HEK293 (cell line): Measurements from ENCODE around the gene GJD3.

Experiments
- BCL11A ChIP-seq: fragments of 450-650 bp; formaldehyde crosslinking; IDR thresholded peaks from 2 replicates; pipeline ENCODE4 v1.5.1; 2016; ENCODE audit warnings: low read depth, missing biosample characterization, missing genetic modification characterization
- BCL6B ChIP-seq: fragments of 450-650 bp; formaldehyde crosslinking; IDR thresholded peaks from 2 replicates; pipeline ENCODE4 v1.5.1; 2017; ENCODE audit warnings: missing biosample characterization, missing genetic modification characterization
- MEIS1 ChIP-seq: sonication (generic); formaldehyde crosslinking; IDR thresholded peaks from 2 replicates; pipeline ENCODE4 v1.8.1; 2022; ENCODE audit warnings: missing genetic modification reagents, mild to moderate bottlenecking, borderline replicate concordance
- PRDM10 ChIP-seq: fragments of 450-650 bp; formaldehyde crosslinking; IDR thresholded peaks from 2 replicates; pipeline ENCODE4 v1.5.1; 2016; ENCODE audit warnings: missing biosample characterization, missing genetic modification characterization
- PRDM6 ChIP-seq: fragments of 450-650 bp; formaldehyde crosslinking; IDR thresholded peaks from 2 replicates; pipeline ENCODE4 v1.5.1; 2017; ENCODE audit warnings: missing biosample characterization, missing genetic modification characterization
- ZBTB1 ChIP-seq: fragments of 450-650 bp; formaldehyde crosslinking; IDR thresholded peaks from 2 replicates; pipeline ENCODE4 v1.5.1; 2016; ENCODE audit warnings: missing biosample characterization, missing genetic modification characterization
- ZBTB10 ChIP-seq: fragments of 450-650 bp; formaldehyde crosslinking; IDR thresholded peaks from 2 replicates; pipeline ENCODE4 v1.5.1; 2016; ENCODE audit warnings: missing biosample characterization, missing genetic modification characterization
- ZBTB17 ChIP-seq: fragments of 450-650 bp; formaldehyde crosslinking; IDR thresholded peaks from 2 replicates; pipeline ENCODE4 v1.5.1; 2016; ENCODE audit warnings: missing biosample characterization, missing genetic modification characterization
- ZNF10 ChIP-seq: fragments of 450-650 bp; formaldehyde crosslinking; IDR thresholded peaks from 2 replicates; pipeline ENCODE4 v1.5.1; 2017; ENCODE audit warnings: missing biosample characterization, missing genetic modification characterization
- ZNF140 ChIP-seq: fragments of 450-650 bp; formaldehyde crosslinking; IDR thresholded peaks from 2 replicates; pipeline ENCODE4 v1.5.1; 2016; ENCODE audit warnings: missing biosample characterization, missing genetic modification characterization
- ZNF211 ChIP-seq: fragments of 450-650 bp; formaldehyde crosslinking; IDR thresholded peaks from 2 replicates; pipeline ENCODE4 v1.5.1; 2016; ENCODE audit warnings: low read depth, missing biosample characterization, missing genetic modification characterization
- ZNF223 ChIP-seq: fragments of 450-650 bp; formaldehyde crosslinking; IDR thresholded peaks from 2 replicates; pipeline ENCODE4 v1.5.1; 2016; ENCODE audit warnings: missing biosample characterization, missing genetic modification characterization
- ZNF280D ChIP-seq: fragments of 450-650 bp; formaldehyde crosslinking; IDR thresholded peaks from 2 replicates; pipeline ENCODE4 v1.5.1; 2016; ENCODE audit warnings: missing biosample characterization, missing genetic modification characterization
- ZNF311 ChIP-seq: fragments of 450-650 bp; formaldehyde crosslinking; IDR thresholded peaks from 2 replicates; pipeline ENCODE4 v1.5.1; 2017; ENCODE audit warnings: missing biosample characterization, missing genetic modification characterization, borderline replicate concordance
- ZNF354C ChIP-seq: fragments of 450-650 bp; formaldehyde crosslinking; IDR thresholded peaks from 2 replicates; pipeline ENCODE4 v1.5.1; 2016; ENCODE audit warnings: missing biosample characterization, missing genetic modification characterization, low read depth, borderline replicate concordance
- ZNF391 ChIP-seq: fragments of 450-650 bp; formaldehyde crosslinking; IDR thresholded peaks from 2 replicates; pipeline ENCODE4 v1.5.1; 2016; ENCODE audit warnings: low read depth, missing biosample characterization, missing genetic modification characterization, borderline replicate concordance
- ZNF510 ChIP-seq: fragments of 450-650 bp; formaldehyde crosslinking; IDR thresholded peaks from 2 replicates; pipeline ENCODE4 v1.5.1; 2018; ENCODE audit warnings: mild to moderate bottlenecking, missing genetic modification characterization, missing biosample characterization; ENCODE audit not compliant: insufficient replicate concordance
- ZNF521 ChIP-seq: fragments of 450-650 bp; formaldehyde crosslinking; IDR thresholded peaks from 2 replicates; pipeline ENCODE4 v1.5.1; 2017; ENCODE audit warnings: missing biosample characterization, mild to moderate bottlenecking, missing genetic modification characterization
- ZNF544 ChIP-seq: fragments of 450-650 bp; formaldehyde crosslinking; IDR thresholded peaks from 2 replicates; pipeline ENCODE4 v1.5.0; 2017; ENCODE audit warnings: missing biosample characterization, missing genetic modification characterization
- ZNF580 ChIP-seq: fragments of 450-650 bp; formaldehyde crosslinking; IDR thresholded peaks from 2 replicates; pipeline ENCODE4 v1.5.1; 2016; ENCODE audit warnings: missing biosample characterization, missing genetic modification characterization
- ZNF596 ChIP-seq: fragments of 450-650 bp; IDR thresholded peaks from 2 replicates; pipeline ENCODE4 v1.5.0; 2018; ENCODE audit warnings: missing biosample characterization, mild to moderate bottlenecking, missing genetic modification characterization, moderate library complexity
- ZNF704 ChIP-seq: fragments of 450-650 bp; formaldehyde crosslinking; IDR thresholded peaks from 2 replicates; pipeline ENCODE4 v1.5.1; 2016; ENCODE audit warnings: missing biosample characterization, missing genetic modification characterization
- ZNF791 ChIP-seq: fragments of 450-650 bp; formaldehyde crosslinking; IDR thresholded peaks from 2 replicates; pipeline ENCODE4 v1.5.1; 2016; ENCODE audit warnings: missing biosample characterization, missing genetic modification characterization
- ZNF843 ChIP-seq: fragments of 450-650 bp; formaldehyde crosslinking; IDR thresholded peaks from 2 replicates; pipeline ENCODE4 v1.5.1; 2016; ENCODE audit warnings: missing biosample characterization, missing genetic modification characterization
- ZSCAN16 ChIP-seq: fragments of 450-650 bp; formaldehyde crosslinking; IDR thresholded peaks from 2 replicates; pipeline ENCODE4 v1.5.1; 2016; ENCODE audit warnings: missing biosample characterization, missing genetic modification characterization

GJD3 gene

GRCh38 chr17:40345161-40345993 lies 19.2 kb downstream of the GJD3 start (continued):
- TF ChIP-seq ZNF280D (tag by site-specific recombination) (no peak), ZNF580 (tag by site-specific recombination) (no peak), ZNF391 (tag by site-specific recombination) (no peak), ZNF510 (tag by site-specific recombination) (no peak), ZNF544 (tag by site-specific recombination) (no peak), ZSCAN16 (tag by site-specific recombination) (no peak), PRDM10 (tag by site-specific recombination) (peak; percentile 68), ZNF354C (tag by site-specific recombination) (no peak), ZBTB17 (peak; percentile 69), ZNF10 (tag by site-specific recombination) (no peak), ZNF140 (no peak), ZNF311 (no peak), BCL6B (no peak), ZNF521 (no peak), ZNF596 (tag by site-specific recombination) (no peak), ZNF211 (tag by site-specific recombination) (no peak), ZNF223 (tag by site-specific recombination) (no peak), ZNF791 (tag by site-specific recombination) (no peak), PRDM6 (tag by site-specific recombination) (no peak), ZNF704 (tag by site-specific recombination) (no peak), MEIS1 (CRISPR knock-in tag) (no peak), ZBTB10 (tag by site-specific recombination) (no peak), BCL11A (no peak), ZBTB1 (tag by site-specific recombination) (no peak), ZNF843 (tag by site-specific recombination) (no peak)
